Esophagus (tissue), 2 donors: ENCODE measurements around the gene ARHGAP4. TPM values are rescaled to one million over a fixed set of nuclear protein-coding genes. Genes with fewer than 3 reads are reported as not detected.

Source experiments
- H3K27ac ChIP-seq, 2 donors: one replicate each; pipeline ENCODE4 v1.5.1; 2013; ENCODE audit warnings: low read depth in 2 of 2, mild to moderate bottlenecking in 2 of 2, inconsistent platforms in 1 of 2, low read length in 1 of 2, moderate library complexity in 1 of 2
- H3K27me3 ChIP-seq, 2 donors: one replicate each; pipeline ENCODE4 v1.6.1; 2013; ENCODE audit warnings: low read length in 2 of 2, control low read depth in 1 of 2, mild to moderate bottlenecking in 1 of 2; ENCODE audit not compliant: insufficient read depth in 2 of 2, control insufficient read depth in 1 of 2
- H3K36me3 ChIP-seq, 2 donors: one replicate each; pipeline ENCODE4 v1.6.1; 2013; ENCODE audit warnings: low read length in 1 of 2; ENCODE audit not compliant: control insufficient read depth in 2 of 2, insufficient read depth in 2 of 2
- H3K4me1 ChIP-seq, 2 donors: one replicate each; pipeline ENCODE4 v1.6.1; 2013; ENCODE audit warnings: low read length in 1 of 2; ENCODE audit not compliant: control insufficient read depth in 2 of 2, insufficient read depth in 2 of 2
- H3K4me3 ChIP-seq, 2 donors: one replicate each; pipeline ENCODE4 v1.5.1; 2013; ENCODE audit warnings: low read length in 2 of 2, mild to moderate bottlenecking in 2 of 2, low read depth in 1 of 2, moderate library complexity in 1 of 2
- H3K9me3 ChIP-seq, 2 donors: one replicate each; pipeline ENCODE4 v1.6.1; 2013; ENCODE audit warnings: mild to moderate bottlenecking in 2 of 2, low read depth in 1 of 2, low read length in 1 of 2, moderate library complexity in 1 of 2; ENCODE audit not compliant: control insufficient read depth in 2 of 2, insufficient read depth in 1 of 2
- WGBS, 2 donors: extraction: QIAGEN DNeasy Blood & Tissue Kit; methylation state at CpG; one replicate each; pipeline ENCODE4 v1.1.7; 2013; 5-methylcytosine and 5-hydroxymethylcytosine counted together
- polyA plus RNA-seq, 2 donors: library from polyadenylated mRNA; stranded (reverse); fragments of 200-250 nt; gene quantifications; one replicate each; pipeline ENCODE4 v1.2.3, GENCODE V29; 2013
- donor health status: healthy with polysubstance abuse.
- donor health status: Bipolar disorder and iron deficiency.

ARHGAP4 gene
- polyA plus RNA-seq, 2 donors: 10.6 to 23.4 TPM

DNA sequence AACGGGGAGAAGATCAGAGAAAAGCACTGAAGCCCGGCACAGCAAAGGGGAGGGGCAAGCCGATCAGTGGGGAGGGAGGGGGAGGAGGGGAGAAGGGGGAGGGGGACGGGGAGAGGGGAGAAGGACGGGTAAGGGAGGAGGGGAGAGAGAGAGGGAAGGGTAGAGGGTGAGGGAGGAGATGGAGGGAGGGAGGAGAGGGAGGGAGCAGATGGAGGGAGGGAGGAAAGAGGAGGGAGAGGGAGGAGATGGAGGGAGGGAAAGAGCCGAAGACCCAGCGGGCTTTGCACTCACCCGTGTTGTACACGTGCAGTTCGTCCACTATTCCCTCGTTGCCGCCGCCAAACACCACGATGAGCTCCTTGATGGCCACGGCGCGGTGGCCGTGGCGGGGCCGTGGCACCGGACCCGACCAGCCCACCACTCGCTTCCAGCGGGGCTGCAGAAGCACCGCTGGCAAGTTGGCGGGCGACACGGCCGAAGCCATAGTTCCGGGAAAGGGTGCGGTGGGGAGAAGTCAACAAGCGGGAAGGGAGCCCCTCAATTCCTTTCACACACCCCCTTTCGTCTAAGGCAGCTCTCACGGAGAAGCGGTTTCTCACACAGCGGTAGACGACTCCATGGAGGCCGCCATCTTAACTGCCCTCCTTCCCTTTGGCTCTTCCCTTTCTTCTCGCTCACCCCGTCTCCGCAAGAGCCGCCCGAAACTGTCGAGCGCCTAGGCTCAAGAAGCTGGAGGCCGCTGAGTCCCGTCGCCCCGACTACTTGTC, 44.5 kb upstream of the ARHGAP4 start:
- 0 to 5% methylated on average over 46 to 49 of the region's 49 CpGs for WGBS, 2 donors
- H3K36me3 ChIP-seq: no peaks in the 10 kb centered on the region
- H3K9me3 ChIP-seq: no peaks in the 10 kb centered on the region
- H3K27ac ChIP-seq: peak overlapping the region; percentile 90 to 100
- H3K27me3 ChIP-seq: no peaks in the 10 kb centered on the region
- H3K4me1 ChIP-seq: peaks cover 8 to 38% of the 10 kb centered on the region in 2 donors
- H3K4me3 ChIP-seq: peak overlapping the region; percentile 60 to 90

DNA sequence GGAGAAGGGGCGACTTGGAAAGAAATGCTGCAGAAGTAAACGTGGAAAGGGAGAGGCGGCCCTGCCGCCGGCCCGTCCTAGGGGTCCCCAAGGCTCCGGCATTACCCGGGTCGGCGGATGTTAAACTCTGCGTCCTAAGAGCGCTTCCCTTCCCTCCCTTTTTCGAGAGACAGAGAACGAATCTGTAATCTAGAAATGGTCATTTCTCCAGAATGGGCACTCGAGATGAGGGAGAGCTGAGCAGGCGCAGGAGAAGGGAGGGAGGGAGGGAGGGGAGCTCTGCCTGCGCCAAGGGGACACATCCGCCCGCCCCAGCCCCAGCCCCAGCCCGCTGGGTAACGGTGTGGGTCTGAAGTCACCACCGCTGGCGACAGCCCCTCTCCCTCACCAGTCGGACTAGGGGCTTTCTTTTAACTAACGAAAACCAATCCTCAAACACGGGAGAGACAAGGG, 43.9 kb upstream of the ARHGAP4 start:
- peak overlapping the region; percentile 73 to 88 for H3K27ac ChIP-seq
- H3K9me3 ChIP-seq: no peaks in the 10 kb centered on the region
- 1 to 16% methylated on average over 21 to 26 of the region's 26 CpGs for WGBS, 2 donors
- H3K27me3 ChIP-seq: no peaks in the 10 kb centered on the region
- peak overlapping the region; percentile 44 to 90 for H3K4me3 ChIP-seq
- H3K4me1 ChIP-seq: peaks cover 8 to 38% of the 10 kb centered on the region in 2 donors
- no peaks in the 10 kb centered on the region for H3K36me3 ChIP-seq

DNA sequence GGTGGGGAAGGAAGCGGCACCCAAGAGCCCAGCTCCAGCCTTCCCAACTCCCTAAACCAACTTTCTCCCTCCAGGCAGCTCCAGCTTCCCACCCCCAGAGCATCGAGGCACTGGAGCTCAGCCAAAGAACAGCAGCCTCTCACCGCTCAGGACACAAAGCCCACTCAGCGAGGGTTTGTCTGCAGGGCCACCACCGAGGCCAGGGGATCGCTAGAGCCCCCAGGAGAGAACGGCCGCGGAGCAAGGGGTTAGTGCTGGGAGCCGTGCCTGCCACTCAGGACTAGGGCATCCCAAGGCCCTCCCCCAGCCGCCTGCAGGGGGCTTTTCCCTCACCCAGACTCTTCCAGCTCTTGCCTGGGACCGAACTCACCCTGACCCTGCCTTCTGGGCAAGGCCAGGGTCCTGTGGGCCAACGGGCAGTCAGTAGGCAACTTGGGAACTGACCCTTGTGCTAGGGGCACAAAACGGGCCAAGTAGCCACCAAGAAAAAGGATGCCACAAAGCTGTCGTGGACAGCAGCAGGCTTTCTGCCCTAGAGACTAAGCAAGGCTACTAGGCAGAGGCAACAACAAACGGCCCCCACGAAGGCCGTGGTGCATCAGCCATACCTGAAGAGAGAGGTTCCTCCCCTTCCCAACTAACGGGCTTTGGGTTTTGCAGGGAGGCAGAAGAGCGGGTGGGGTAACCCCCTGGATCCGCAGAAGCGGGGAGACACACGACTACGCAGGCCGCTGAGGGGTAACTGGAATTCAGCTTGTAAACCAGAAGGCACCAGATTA, 43.2 kb upstream of the ARHGAP4 start:
- Histone ChIP-seq H3K36me3 (peaks cover 0 to 1% of the 10 kb centered on the region in 2 donors), H3K27ac (peak overlapping the region; percentile 73 to 88), H3K9me3 (no peaks in the 10 kb centered on the region), H3K27me3 (no peaks in the 10 kb centered on the region), H3K4me3 (peak overlapping the region; percentile 44 to 90), H3K4me1 (peaks cover 7 to 33% of the 10 kb centered on the region in 2 donors)
- WGBS, 2 donors: 7 to 42% methylated on average over 23 to 25 of the region's 25 CpGs

- peak overlapping the region in 1 of 2 donors; percentile 90 for H3K4me3 ChIP-seq
- H3K27ac ChIP-seq: peak overlapping the region; percentile 73 to 88
- H3K27me3 ChIP-seq: no peaks in the 10 kb centered on the region
- H3K4me1 ChIP-seq: peaks cover 3 to 29% of the 10 kb centered on the region in 2 donors
- peaks cover 0 to 7% of the 10 kb centered on the region in 2 donors for H3K36me3 ChIP-seq
- H3K9me3 ChIP-seq: no peaks in the 10 kb centered on the region
- WGBS, 2 donors: 11 to 33% methylated on average over 12 of the region's 12 CpGs
Measured at GRCh38 chrX:153968754-153969124, 42.7 kb upstream of the ARHGAP4 start.

- Histone ChIP-seq H3K4me3 (peak overlapping the region in 1 of 2 donors; percentile 90), H3K4me1 (peaks cover 2 to 26% of the 10 kb centered on the region in 2 donors), H3K36me3 (peaks cover 0 to 12% of the 10 kb centered on the region in 2 donors), H3K27ac (peak overlapping the region; percentile 68 to 88), H3K27me3 (no peaks in the 10 kb centered on the region), H3K9me3 (no peaks in the 10 kb centered on the region)
- WGBS, 2 donors: 24 to 59% methylated on average over 9 of the region's 9 CpGs
Measured at GRCh38 chrX:153968255-153968654, 42.2 kb upstream of the ARHGAP4 start.

- Histone ChIP-seq H3K4me3 (no peak overlapping the region), H3K36me3 (peaks cover 0 to 18% of the 10 kb centered on the region in 2 donors), H3K4me1 (peaks cover 2 to 25% of the 10 kb centered on the region in 2 donors), H3K27me3 (no peaks in the 10 kb centered on the region), H3K9me3 (no peaks in the 10 kb centered on the region), H3K27ac (peak overlapping the region; percentile 64 to 68)
- 52 to 72% methylated on average over 16 of the region's 16 CpGs for WGBS, 2 donors
Measured at GRCh38 chrX:153967536-153968224, 41.6 kb upstream of the ARHGAP4 start.

DNA sequence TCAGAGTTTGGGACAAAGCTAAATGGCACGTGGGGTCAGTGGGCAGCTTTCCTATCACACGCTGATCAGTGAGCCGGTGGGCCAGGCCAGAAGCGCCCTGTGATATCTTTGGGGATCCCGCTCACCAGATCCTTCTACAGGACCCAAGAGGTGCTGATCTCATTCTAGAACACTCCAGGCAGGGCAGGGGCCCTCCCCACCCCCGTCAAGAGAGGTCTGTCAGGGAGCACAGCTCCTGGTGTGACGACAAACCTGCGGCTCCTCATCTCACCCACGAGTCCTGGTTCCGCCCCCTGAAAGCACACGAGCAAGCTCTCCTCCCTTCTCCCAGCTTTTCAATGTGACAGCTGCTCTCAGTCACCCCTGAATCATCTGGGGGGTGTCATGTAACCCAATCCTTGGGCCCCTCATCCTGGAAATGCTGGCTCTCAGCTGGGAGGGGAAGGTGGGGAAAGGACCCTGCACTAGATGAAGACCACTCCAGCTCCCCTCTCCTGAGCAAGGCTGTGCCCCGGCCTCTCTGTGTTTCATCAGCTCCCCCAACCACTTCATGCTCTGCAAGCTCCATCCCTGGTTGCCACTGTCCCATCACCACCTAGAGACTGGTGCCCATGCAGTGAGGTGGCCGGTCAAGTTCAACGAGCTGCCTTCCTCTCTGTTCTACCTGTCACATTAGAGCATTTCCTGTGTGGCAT, 40.9 kb upstream of the ARHGAP4 start:
- Histone ChIP-seq H3K9me3 (no peaks in the 10 kb centered on the region), H3K27me3 (no peaks in the 10 kb centered on the region), H3K4me3 (no peak overlapping the region), H3K27ac (peak overlapping the region; percentile 64 to 68), H3K4me1 (peaks cover 2 to 25% of the 10 kb centered on the region in 2 donors), H3K36me3 (peaks cover 0 to 23% of the 10 kb centered on the region in 2 donors)
- WGBS, 2 donors: 54 to 71% methylated on average over 13 to 14 of the region's 14 CpGs

- Histone ChIP-seq H3K27ac (peak overlapping the region in 1 of 2 donors; percentile 39), H3K4me3 (no peak overlapping the region), H3K36me3 (peaks cover 4 to 30% of the 10 kb centered on the region in 2 donors), H3K9me3 (no peaks in the 10 kb centered on the region), H3K4me1 (peaks cover 2 to 25% of the 10 kb centered on the region in 2 donors), H3K27me3 (no peaks in the 10 kb centered on the region)
- 53 to 71% methylated on average over 15 of the region's 15 CpGs for WGBS, 2 donors
Measured at GRCh38 chrX:153966283-153966688, 40.2 kb upstream of the ARHGAP4 start.

- Histone ChIP-seq H3K4me3 (no peak overlapping the region), H3K4me1 (peaks cover 2 to 25% of the 10 kb centered on the region in 2 donors), H3K36me3 (peaks cover 7 to 35% of the 10 kb centered on the region in 2 donors), H3K27ac (no peak overlapping the region), H3K9me3 (no peaks in the 10 kb centered on the region), H3K27me3 (no peaks in the 10 kb centered on the region)
- WGBS, 2 donors: 78 to 81% methylated on average over 5 of the region's 5 CpGs
Measured at GRCh38 chrX:153965406-153965805, 39.3 kb upstream of the ARHGAP4 start.
